Colon (tissue), 2 donors: Measurements from ENCODE around the gene ZNF787.
"Not testable (repeated sequence)": the region's sequence is repeated elsewhere in the genome, so short reads cannot be mapped to it uniquely, and the experiment has no call there.

ENCODE experiments used
- FAIRE-seq: peaks from 2 replicates; lab custom pipeline; 2012; peaks lifted over from hg19 to GRCh38; lab: Jason Lieb, UNC
- donor health status: control.
- donor health status: control.

Gene ZNF787

GRCh38 chr19:56121180-56122167 is at the start of gene ZNF787:
Gene ZNF787 (minus strand): TSS chr19:56121295. CDS start chr19:56103217, 18,078 bp downstream.
- no peak for FAIRE-seq

GRCh38 chr19:56170261-56170660 is 49.2 kb upstream of the ZNF787 start:
- no peak for FAIRE-seq

- no peak for FAIRE-seq
Measured at GRCh38 chr19:56167064-56167578, 46.0 kb upstream of the ZNF787 start.

- FAIRE-seq: no peak
Measured at GRCh38 chr19:56163097-56163496, 42.0 kb upstream of the ZNF787 start.

GRCh38 chr19:56162258-56162657 is 41.2 kb upstream of the ZNF787 start:
- FAIRE-seq: no peak

- FAIRE-seq: no peak
Measured at GRCh38 chr19:56161534-56161933, 40.4 kb upstream of the ZNF787 start.

- FAIRE-seq: no peak
Measured at GRCh38 chr19:56159622-56160271, 38.7 kb upstream of the ZNF787 start.

- FAIRE-seq: no peak
Measured at GRCh38 chr19:56159009-56159559, 38.0 kb upstream of the ZNF787 start.

GRCh38 chr19:56158170-56158757 is 37.2 kb upstream of the ZNF787 start:
- FAIRE-seq: no peak

- FAIRE-seq: no peak
Measured at GRCh38 chr19:56156768-56157167, 35.7 kb upstream of the ZNF787 start.

- FAIRE-seq: no peak
Measured at GRCh38 chr19:56155124-56155687, 34.1 kb upstream of the ZNF787 start.

GRCh38 chr19:56153507-56153906 is 32.4 kb upstream of the ZNF787 start:
- FAIRE-seq: no peak

GRCh38 chr19:56152644-56153043 is 31.5 kb upstream of the ZNF787 start:
- no peak for FAIRE-seq

- no peak for FAIRE-seq
Measured at GRCh38 chr19:56150358-56150757, 29.3 kb upstream of the ZNF787 start.

- no peak for FAIRE-seq
Measured at GRCh38 chr19:56149656-56150038, 28.6 kb upstream of the ZNF787 start.

- not testable (repeated sequence) for FAIRE-seq
Measured at GRCh38 chr19:56148955-56149655, 28.0 kb upstream of the ZNF787 start.

- no peak for FAIRE-seq
Measured at GRCh38 chr19:56148096-56148495, 27.0 kb upstream of the ZNF787 start.

GRCh38 chr19:56147307-56147706 is 26.2 kb upstream of the ZNF787 start:
- no peak for FAIRE-seq

GRCh38 chr19:56146904-56147303 is 25.8 kb upstream of the ZNF787 start:
- FAIRE-seq: no peak

GRCh38 chr19:56145698-56146097 is 24.6 kb upstream of the ZNF787 start:
- FAIRE-seq: no peak

GRCh38 chr19:56144831-56145230 is 23.7 kb upstream of the ZNF787 start:
- FAIRE-seq: no peak
